Large intestine (tissue), 3 donors: ENCODE results near the gene MYOZ2. TPM values are rescaled to one million over a fixed set of nuclear protein-coding genes. Genes with fewer than 3 reads are reported as not detected.

Source experiments
- DNase-seq, 2 donors: peaks; one replicate each; pipeline versions ENCODE4 v3.0.0 to v3.0.0-alpha.2; 2013
- H3K27ac ChIP-seq: one replicate; pipeline ENCODE4 v1.5.1; 2013; ENCODE audit warnings: low read length
- H3K27me3 ChIP-seq: 2 replicates; pipeline ENCODE4 v1.6.1; 2013; ENCODE audit warnings: low read length; ENCODE audit not compliant: control insufficient read depth, insufficient read depth
- H3K36me3 ChIP-seq: 2 replicates; pipeline ENCODE4 v1.6.1; 2013; ENCODE audit warnings: low read length; ENCODE audit not compliant: control insufficient read depth, insufficient read depth
- H3K4me1 ChIP-seq: one replicate; pipeline ENCODE4 v1.6.1; 2013; ENCODE audit warnings: low read length; ENCODE audit not compliant: control insufficient read depth, insufficient read depth
- H3K4me3 ChIP-seq: one replicate; pipeline ENCODE4 v1.5.1; 2013; ENCODE audit warnings: low read length
- H3K9me3 ChIP-seq: one replicate; pipeline ENCODE4 v1.6.1; 2013; ENCODE audit warnings: mild to moderate bottlenecking, low read depth, low read length, moderate library complexity; ENCODE audit not compliant: control insufficient read depth
- WGBS: methylation state at CpG from one replicate; pipeline ENCODE4 v1.1.5; 2013; ENCODE audit warnings: low lambda C conversion rate; ENCODE audit not compliant: insufficient coverage; 5-methylcytosine and 5-hydroxymethylcytosine counted together
- polyA plus RNA-seq: library from polyadenylated mRNA; unstranded; fragments of 120-200 nt; gene quantifications from one replicate; pipeline ENCODE4 v1.2.1, GENCODE V29; 2013

The MYOZ2 gene
- polyA plus RNA-seq, 1 donor, result 0.63 TPM

DNA sequence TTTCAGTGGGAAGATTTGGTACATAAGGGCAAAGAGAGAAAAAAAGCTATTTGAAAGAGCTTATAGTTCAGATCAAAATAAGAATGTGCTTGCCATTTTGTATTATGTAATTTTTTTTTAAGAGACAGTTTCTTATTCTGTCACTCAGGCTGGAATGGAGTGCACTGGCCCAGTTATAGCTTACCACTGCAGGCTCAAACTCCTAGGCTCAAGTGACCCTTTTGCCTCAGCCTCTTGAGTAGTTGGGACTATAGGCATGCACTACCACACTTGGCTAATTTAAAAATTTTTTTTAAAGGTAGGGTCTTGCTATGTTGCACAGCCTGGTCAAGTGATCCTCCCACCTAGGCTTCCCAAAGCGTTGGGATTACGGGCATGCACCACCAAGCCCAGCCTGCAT, 54.7 kb downstream of the MYOZ2 start:
- no peaks in the 10 kb centered on the region for H3K9me3 ChIP-seq
- no peaks in the 10 kb centered on the region for H3K36me3 ChIP-seq
- no peak for DNase-seq
- H3K4me1 ChIP-seq, result no peaks in the 10 kb centered on the region
- H3K27me3 ChIP-seq, result no peaks in the 10 kb centered on the region
- H3K4me3 ChIP-seq, result no peak overlapping the region
- no peak overlapping the region for H3K27ac ChIP-seq
- 83% methylated on average over 1 of the region's 2 CpGs for WGBS

DNA sequence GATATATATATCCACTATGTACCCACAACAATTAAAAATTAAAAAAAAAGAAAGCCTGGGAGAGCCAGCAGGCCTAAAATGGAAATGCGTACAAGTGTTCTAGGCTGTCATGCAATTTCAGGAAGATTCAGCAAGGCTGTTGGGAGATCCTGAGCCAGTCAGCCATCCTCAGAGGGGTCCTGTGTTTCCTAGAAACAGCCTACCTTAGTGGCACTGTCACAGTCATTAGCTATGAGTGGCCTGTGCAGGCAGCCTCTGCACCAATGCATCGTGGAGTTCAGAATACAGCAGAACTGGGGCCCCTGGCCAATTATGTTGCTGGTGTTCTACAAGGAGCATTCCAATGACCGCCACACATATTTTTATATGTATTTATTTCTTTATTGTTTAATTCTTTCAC, 55.9 kb downstream of the MYOZ2 start:
- Histone ChIP-seq H3K27me3 (no peaks in the 10 kb centered on the region), H3K9me3 (no peaks in the 10 kb centered on the region), H3K36me3 (no peaks in the 10 kb centered on the region), H3K4me1 (no peaks in the 10 kb centered on the region), H3K4me3 (no peak overlapping the region), H3K27ac (no peak overlapping the region)
- no peak for DNase-seq
- WGBS, result 100% methylated on average over 1 of the region's 3 CpGs

DNA sequence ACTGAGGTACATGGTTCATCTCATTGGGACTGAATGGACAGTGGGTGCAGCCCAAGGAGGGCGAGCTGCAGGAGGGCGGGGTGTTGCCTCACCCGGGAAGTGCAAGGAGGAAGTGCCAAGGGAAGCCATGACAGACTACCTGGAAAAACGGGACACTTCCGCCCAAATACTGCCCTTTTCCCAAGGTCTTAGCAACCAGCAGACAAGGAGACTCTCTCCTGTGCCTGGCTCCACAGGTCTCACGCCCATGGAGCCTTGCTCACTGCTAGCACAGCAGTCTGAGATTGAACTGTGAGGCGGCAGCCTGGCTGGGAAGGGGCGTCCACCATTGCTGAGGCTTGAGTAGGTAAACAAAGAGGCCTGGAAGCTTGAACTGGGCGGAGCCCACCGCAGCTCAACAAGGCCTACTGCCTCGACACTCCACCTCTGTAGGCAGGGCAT, 62.2 kb downstream of the MYOZ2 start:
- DNase-seq, result no peak
- no peaks in the 10 kb centered on the region for H3K36me3 ChIP-seq
- no CpG with 5 or more reads among the region's 11 CpGs for WGBS
- H3K9me3 ChIP-seq, result no peaks in the 10 kb centered on the region
- H3K27me3 ChIP-seq, result no peaks in the 10 kb centered on the region
- no peak overlapping the region for H3K4me3 ChIP-seq
- no peaks in the 10 kb centered on the region for H3K4me1 ChIP-seq
- H3K27ac ChIP-seq, result no peak overlapping the region

DNA sequence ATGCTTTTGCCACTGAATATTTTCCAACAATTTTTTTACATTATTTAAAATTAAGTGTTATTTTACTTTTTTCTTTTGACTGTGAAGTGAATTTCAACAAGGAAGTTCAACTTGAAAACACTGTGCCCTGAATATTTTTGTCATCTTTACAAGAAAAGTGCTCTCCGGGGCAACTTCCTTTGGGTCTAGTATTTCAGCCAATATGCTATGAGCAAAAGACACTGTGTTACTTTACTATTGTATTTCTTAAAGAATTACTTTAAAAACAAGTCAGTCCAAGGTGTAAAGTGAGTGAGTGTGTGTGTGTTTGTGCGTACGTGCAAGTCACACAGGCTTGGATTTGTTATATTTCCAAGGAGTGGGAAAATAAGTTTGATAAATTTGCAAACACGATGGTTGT, 69.3 kb downstream of the MYOZ2 start:
- H3K27ac ChIP-seq, result no peak overlapping the region
- no peak overlapping the region for H3K4me3 ChIP-seq
- H3K36me3 ChIP-seq, result no peaks in the 10 kb centered on the region
- 89% methylated on average over 3 of the region's 4 CpGs for WGBS
- no peak for DNase-seq
- H3K4me1 ChIP-seq, result no peaks in the 10 kb centered on the region
- no peaks in the 10 kb centered on the region for H3K9me3 ChIP-seq
- no peaks in the 10 kb centered on the region for H3K27me3 ChIP-seq

DNA sequence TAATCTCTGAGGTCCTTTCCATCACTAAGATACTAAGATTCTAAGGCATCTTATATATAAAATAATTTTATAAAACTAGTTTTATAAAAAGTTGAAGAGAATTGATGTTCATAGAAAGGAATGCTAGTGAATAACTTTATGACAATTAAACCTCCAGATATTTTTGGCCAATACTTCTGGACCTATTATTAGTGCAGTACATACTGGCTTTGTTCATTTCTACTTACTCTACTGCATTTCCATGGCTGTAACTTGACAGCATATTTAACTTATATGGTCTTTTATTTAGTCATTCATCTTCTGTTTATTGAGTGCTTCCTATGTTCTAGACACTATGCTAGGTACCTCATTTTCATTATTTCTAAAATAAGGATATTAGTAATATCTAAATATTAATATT, 70.1 kb downstream of the MYOZ2 start:
- H3K4me3 ChIP-seq, result no peak overlapping the region
- no peaks in the 10 kb centered on the region for H3K36me3 ChIP-seq
- no peak for DNase-seq
- no peak overlapping the region for H3K27ac ChIP-seq
- H3K9me3 ChIP-seq, result no peaks in the 10 kb centered on the region
- H3K4me1 ChIP-seq, result no peaks in the 10 kb centered on the region
- H3K27me3 ChIP-seq, result no peaks in the 10 kb centered on the region

DNA sequence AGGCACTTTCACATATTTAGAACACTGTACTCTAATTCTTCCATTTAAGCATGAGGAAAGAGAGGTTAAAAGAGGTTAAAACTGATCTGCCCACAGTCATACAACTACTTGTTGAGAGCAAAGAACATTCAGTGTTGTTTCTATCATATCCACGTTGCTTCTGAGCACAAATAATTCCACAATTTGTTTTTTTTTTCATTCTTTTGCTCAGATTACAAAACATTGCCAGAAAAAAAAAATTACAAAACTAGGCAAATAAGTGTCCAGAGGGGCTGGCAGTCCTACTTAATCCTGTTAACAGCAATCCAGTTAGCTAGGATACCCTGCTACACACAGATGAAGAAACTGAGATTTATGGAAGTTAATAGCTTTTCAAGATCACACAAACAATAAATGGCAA, 70.5 kb downstream of the MYOZ2 start:
- no peaks in the 10 kb centered on the region for H3K4me1 ChIP-seq
- H3K9me3 ChIP-seq, result no peaks in the 10 kb centered on the region
- DNase-seq, result no peak
- no peaks in the 10 kb centered on the region for H3K27me3 ChIP-seq
- H3K27ac ChIP-seq, result no peak overlapping the region
- H3K4me3 ChIP-seq, result no peak overlapping the region
- 60% methylated on average over 1 of the region's 1 CpG for WGBS
- no peaks in the 10 kb centered on the region for H3K36me3 ChIP-seq

DNA sequence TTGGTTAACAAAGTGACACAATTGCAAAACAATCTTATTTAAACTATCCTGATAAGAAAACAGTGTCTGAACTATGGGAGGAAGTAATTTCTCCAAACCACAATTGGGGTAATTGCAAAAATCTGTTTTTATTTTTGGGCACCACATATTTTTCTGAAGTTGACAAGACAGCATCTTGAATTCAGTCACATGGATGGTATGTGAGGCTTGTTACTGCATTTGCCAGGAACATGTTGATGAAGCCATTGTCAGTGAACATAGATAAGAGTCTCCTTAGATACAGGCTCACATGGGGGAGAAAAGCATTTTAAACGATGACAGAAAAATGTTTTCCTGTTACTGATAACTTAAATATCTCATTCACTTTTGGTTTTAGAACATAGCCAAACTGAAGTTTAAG, 71.4 kb downstream of the MYOZ2 start:
- no peaks in the 10 kb centered on the region for H3K27me3 ChIP-seq
- 0% methylated on average over 1 of the region's 1 CpG for WGBS
- H3K36me3 ChIP-seq, result no peaks in the 10 kb centered on the region
- no peak overlapping the region for H3K27ac ChIP-seq
- no peak overlapping the region for H3K4me3 ChIP-seq
- H3K4me1 ChIP-seq, result no peaks in the 10 kb centered on the region
- DNase-seq, result no peak
- H3K9me3 ChIP-seq, result no peaks in the 10 kb centered on the region

DNA sequence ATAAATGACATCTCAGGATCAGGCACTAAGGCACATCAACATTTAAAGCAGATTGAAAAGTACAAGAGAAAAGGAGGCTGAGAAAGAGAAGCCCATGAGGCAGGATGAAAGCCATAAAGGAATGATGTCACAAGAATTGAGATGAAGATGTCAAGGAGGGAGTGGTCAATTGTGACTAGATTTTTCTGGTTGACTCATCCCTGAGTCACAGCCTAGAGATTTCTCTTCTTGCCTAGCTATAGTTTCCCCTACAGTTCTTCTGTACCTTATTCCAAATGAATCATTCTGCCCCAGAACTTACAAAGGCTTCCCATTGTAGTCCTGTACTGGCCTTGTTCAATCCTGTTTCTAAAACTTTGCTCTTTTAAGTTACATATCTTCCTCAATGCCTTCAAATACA, 73.4 kb downstream of the MYOZ2 start:
- H3K27ac ChIP-seq, result no peak overlapping the region
- H3K27me3 ChIP-seq, result no peaks in the 10 kb centered on the region
- no peaks in the 10 kb centered on the region for H3K9me3 ChIP-seq
- peak in 1 of 2 donors; percentile 13 for DNase-seq
- no peak overlapping the region for H3K4me3 ChIP-seq
- H3K36me3 ChIP-seq, result no peaks in the 10 kb centered on the region
- H3K4me1 ChIP-seq, result no peaks in the 10 kb centered on the region

DNA sequence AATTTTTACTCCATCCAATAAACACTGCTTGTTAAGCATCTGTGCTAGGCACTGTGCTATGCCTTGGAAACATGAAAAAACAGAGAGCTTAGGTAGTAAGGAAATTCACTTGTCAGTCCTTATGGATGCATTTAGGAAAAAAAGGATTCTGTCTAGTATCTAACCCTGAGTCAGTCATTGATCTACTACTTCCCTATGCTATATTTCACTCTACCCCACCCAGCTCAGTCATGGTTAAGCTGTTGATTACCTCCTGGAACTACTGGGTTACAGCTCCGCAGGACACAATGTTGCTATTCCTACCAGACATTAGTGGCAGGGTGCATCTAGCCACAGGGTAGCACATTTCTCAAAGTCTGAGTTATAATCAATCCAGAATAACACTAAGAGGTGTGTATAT, 74.0 kb downstream of the MYOZ2 start:
- Histone ChIP-seq H3K27ac (no peak overlapping the region), H3K36me3 (no peaks in the 10 kb centered on the region), H3K9me3 (no peaks in the 10 kb centered on the region), H3K27me3 (no peaks in the 10 kb centered on the region), H3K4me3 (no peak overlapping the region), H3K4me1 (no peaks in the 10 kb centered on the region)
- no CpG with 5 or more reads among the region's 1 CpG for WGBS
- DNase-seq, result no peak

DNA sequence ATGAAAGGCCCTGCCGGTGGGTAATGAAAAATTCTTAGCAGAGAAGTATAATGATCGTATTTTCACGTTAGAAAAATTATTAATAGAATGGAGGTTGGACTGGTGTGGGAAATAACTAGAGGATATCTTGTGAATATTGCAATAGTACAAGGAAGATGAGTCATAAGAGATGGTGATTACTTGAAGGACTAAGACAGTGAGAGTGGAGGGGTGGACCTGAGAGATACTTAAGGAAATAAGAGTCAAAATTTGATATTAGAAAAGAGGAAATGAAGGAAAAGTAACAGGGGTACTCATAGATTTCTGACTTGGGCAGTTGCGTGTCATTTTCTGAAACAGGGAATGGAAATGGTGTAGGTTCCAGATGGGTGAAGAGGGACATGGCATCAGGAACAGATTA, 75.1 kb downstream of the MYOZ2 start:
- H3K36me3 ChIP-seq, result no peaks in the 10 kb centered on the region
- H3K27ac ChIP-seq, result no peak overlapping the region
- DNase-seq, result no peak
- H3K27me3 ChIP-seq, result no peaks in the 10 kb centered on the region
- H3K9me3 ChIP-seq, result no peaks in the 10 kb centered on the region
- no peaks in the 10 kb centered on the region for H3K4me1 ChIP-seq
- WGBS, result 95% methylated on average over 4 of the region's 4 CpGs
- H3K4me3 ChIP-seq, result no peak overlapping the region

DNA sequence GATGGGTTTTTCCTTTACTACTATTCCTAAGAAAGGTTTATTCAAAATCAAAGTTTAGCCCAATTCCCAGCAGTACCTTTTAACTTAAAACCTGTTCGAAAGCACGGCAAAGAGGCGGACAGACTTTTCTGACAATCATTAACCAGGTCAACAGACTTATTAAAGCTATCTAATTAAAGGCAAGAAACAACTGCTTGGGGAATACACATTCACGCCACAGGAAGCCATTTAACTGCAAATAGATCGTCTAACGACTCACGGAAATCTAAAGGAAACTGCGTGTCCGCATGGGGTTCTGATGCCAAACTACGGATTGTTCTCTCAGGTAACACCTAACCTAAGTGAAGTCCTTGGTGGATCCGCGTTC, 76.2 kb downstream of the MYOZ2 start:
- Histone ChIP-seq H3K4me1 (no peaks in the 10 kb centered on the region), H3K27ac (peak overlapping the region; percentile 97), H3K9me3 (no peaks in the 10 kb centered on the region), H3K4me3 (peak overlapping the region; percentile 81), H3K27me3 (no peaks in the 10 kb centered on the region), H3K36me3 (no peaks in the 10 kb centered on the region)
- no CpG with 5 or more reads among the region's 12 CpGs for WGBS
- no peak for DNase-seq
